ENCODE measurements around the gene RGS6. TPM values are rescaled to one million over a fixed set of nuclear protein-coding genes. Genes with fewer than 3 reads are reported as not detected.

The RGS6 gene
- total RNA-seq, 1 donor from 2014 or later = 1.6 TPM

- H3K27me3 Mint-ChIP-seq = peaks cover 4% of the 10 kb centered on the region
- TF ChIP-seq CTCF (conservative IDR thresholded peaks at IDR 0.05) = no peak
- no peak overlapping the region for H3K27ac Mint-ChIP-seq
- H3K9me3 Mint-ChIP-seq = peaks cover 6% of the 10 kb centered on the region
- no peak overlapping the region for H3K4me3 Mint-ChIP-seq
- H3K4me1 Mint-ChIP-seq (ENCODE audit: unreplicated experiment) = peaks cover 22% of the 10 kb centered on the region
- H3K36me3 Mint-ChIP-seq = no peaks in the 10 kb centered on the region
- peak; percentile 53 for DNase-seq (ENCODE audit: extremely low spot score, unreplicated experiment)
Observed at GRCh38 chr14:72610096-72610830, 678.0 kb downstream of the RGS6 start.

DNA sequence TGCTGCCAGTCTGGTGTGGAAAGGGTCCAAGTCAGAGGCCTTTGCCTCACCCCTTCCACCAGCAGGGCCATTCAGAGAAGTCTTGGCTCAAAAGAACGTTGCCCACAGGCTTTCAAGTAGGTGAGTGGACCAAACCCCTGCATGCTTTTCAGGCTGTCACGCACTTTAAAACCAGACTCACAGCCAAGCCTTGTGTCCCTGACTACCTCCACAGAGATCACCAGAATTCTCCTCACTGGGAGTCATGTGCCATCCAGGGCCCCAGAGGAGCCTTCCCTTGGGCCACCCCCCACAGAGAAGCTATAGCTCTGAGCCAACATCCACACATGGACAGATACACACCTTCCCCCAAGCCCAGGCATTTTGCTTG, 678.6 kb downstream of the RGS6 start:
- TF ChIP-seq CTCF (conservative IDR thresholded peaks at IDR 0.05) = no peak
- Mint-ChIP-seq H3K27ac (no peak overlapping the region), H3K27me3 (peaks cover 4% of the 10 kb centered on the region), H3K9me3 (peaks cover 6% of the 10 kb centered on the region), H3K4me1 (ENCODE audit: unreplicated experiment) (peaks cover 24% of the 10 kb centered on the region), H3K4me3 (no peak overlapping the region), H3K36me3 (no peaks in the 10 kb centered on the region)
- DNase-seq (ENCODE audit: extremely low spot score, unreplicated experiment) = peak; percentile 42

GRCh38 chr14:72611506-72611905, 679.3 kb downstream of the RGS6 start:
- Mint-ChIP-seq H3K9me3 (peaks cover 4% of the 10 kb centered on the region), H3K27me3 (peaks cover 4% of the 10 kb centered on the region), H3K27ac (no peak overlapping the region), H3K36me3 (no peaks in the 10 kb centered on the region), H3K4me3 (no peak overlapping the region), H3K4me1 (ENCODE audit: unreplicated experiment) (peaks cover 29% of the 10 kb centered on the region)
- DNase-seq (ENCODE audit: extremely low spot score, unreplicated experiment) = peak; percentile 40
- TF ChIP-seq CTCF (conservative IDR thresholded peaks at IDR 0.05) = no peak

- DNase-seq (ENCODE audit: extremely low spot score, unreplicated experiment) = no peak
- Mint-ChIP-seq H3K36me3 (no peaks in the 10 kb centered on the region), H3K4me3 (no peak overlapping the region), H3K27me3 (peaks cover 4% of the 10 kb centered on the region), H3K27ac (no peak overlapping the region), H3K4me1 (ENCODE audit: unreplicated experiment) (peaks cover 27% of the 10 kb centered on the region), H3K9me3 (no peaks in the 10 kb centered on the region)
- no peak for TF ChIP-seq CTCF (conservative IDR thresholded peaks at IDR 0.05)
Observed at GRCh38 chr14:72612041-72612440, 679.8 kb downstream of the RGS6 start.

DNA sequence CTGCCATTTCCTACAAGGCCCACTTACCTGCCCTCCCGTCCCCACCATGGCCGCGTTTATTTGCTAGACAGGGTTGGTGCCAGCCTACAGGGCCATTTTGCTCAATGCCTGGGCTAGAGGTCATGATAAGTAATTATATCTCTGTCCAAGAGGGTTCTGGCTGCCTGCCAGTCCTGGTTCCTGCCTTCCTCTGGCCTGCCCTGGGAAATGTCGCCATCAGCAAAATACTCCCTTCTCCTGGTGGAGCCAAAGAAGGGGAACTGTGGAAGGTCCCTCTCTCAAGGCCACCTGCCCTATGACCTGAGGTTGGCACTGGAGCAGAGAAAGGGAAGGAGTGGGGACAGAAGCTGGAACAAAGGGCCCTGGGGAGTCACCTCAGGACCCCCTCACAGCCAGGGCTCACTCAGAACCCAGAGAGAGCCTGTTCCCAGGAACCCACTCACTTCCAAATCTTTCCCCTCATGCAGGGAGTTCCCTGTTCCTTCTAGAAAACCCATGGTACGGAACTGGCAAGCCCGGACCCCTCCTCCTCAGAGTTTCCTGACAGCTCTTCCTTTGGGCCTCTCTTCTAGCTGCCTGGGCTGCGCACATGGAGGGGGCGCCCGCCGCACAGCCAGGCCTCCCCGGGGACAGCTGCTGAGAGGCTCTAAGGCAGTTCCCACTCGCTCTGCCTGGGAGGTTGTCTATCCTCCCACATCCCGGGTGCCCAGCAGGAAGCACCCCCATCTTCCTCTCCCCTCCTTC, 681.2 kb downstream of the RGS6 start:
- Mint-ChIP-seq H3K27me3 (peaks cover 4% of the 10 kb centered on the region), H3K4me1 (ENCODE audit: unreplicated experiment) (peaks cover 32% of the 10 kb centered on the region), H3K36me3 (no peaks in the 10 kb centered on the region), H3K27ac (no peak overlapping the region), H3K9me3 (no peaks in the 10 kb centered on the region), H3K4me3 (no peak overlapping the region)
- peak; percentile 63 for DNase-seq (ENCODE audit: extremely low spot score, unreplicated experiment)
- no peak for TF ChIP-seq CTCF (conservative IDR thresholded peaks at IDR 0.05)
